ENCODE measurements around the gene C1orf198.
A peak's percentile ranks its signal among the peaks of the same experiment; 100 is the strongest.

GRCh38 chr1:230825761-230826160 lies 42.6 kb downstream of the C1orf198 start:
- TF ChIP-seq YY1 (IDR thresholded peaks at IDR 0.05), result no peak
- TF ChIP-seq CTCF (IDR thresholded peaks at IDR 0.05; ENCODE audit: low read depth, low read length, missing input control), result no peak
- no peak for TF ChIP-seq EGR1 (IDR thresholded peaks at IDR 0.05; ENCODE audit: low read depth in 2 of 2)
- no peak for TF ChIP-seq RAD21 (IDR thresholded peaks at IDR 0.05)
- no peak for TF ChIP-seq GABPA (IDR thresholded peaks at IDR 0.05 in 1 of 2, conservative IDR thresholded peaks at IDR 0.05 in 1 of 2)
- TF ChIP-seq NR2F2 (IDR thresholded peaks at IDR 0.05), result no peak
- TF ChIP-seq RXRA (IDR thresholded peaks at IDR 0.05), result no peak
- peak; percentile 70 to 84 for TF ChIP-seq HNF4A (conservative IDR thresholded peaks at IDR 0.05)
- peak; percentile 62 for TF ChIP-seq ATF3 (IDR thresholded peaks at IDR 0.05)
